Mesothelial cell of epicardium (in vitro differentiated cells): ENCODE measurements around the gene LNX2. TPM values are rescaled to one million over a fixed set of nuclear protein-coding genes. Genes with fewer than 3 reads are reported as not detected.
"Not testable (repeated sequence)": the region's sequence is repeated elsewhere in the genome, so short reads cannot be mapped to it uniquely, and the experiment has no call there.

Source experiments
- DNase-seq, 2 experiments: peaks; one replicate each; pipeline ENCODE4 v3.0.0; 2021; ENCODE audit warnings: low spot score in 2 of 2; ENCODE audit not compliant: unreplicated experiment in 2 of 2
- H3K27ac Mint-ChIP-seq: 2 replicates; pipeline ENCODE4 v1.8.0; 2021; ENCODE audit warnings: mixed read lengths
- H3K27me3 Mint-ChIP-seq: 2 replicates; pipeline ENCODE4 v1.8.0; 2021; ENCODE audit warnings: low read depth, mixed read lengths
- H3K36me3 Mint-ChIP-seq: 2 replicates; pipeline ENCODE4 v1.8.0; 2021; ENCODE audit warnings: mixed read lengths
- H3K4me1 Mint-ChIP-seq: 2 replicates; pipeline ENCODE4 v1.8.0; 2021; ENCODE audit warnings: mixed read lengths
- H3K4me3 Mint-ChIP-seq: 2 replicates; pipeline ENCODE4 v1.8.0; 2021; ENCODE audit warnings: mild to moderate bottlenecking, moderate library complexity, mixed read lengths
- H3K9me3 Mint-ChIP-seq: 2 replicates; pipeline ENCODE4 v1.8.0; 2021; ENCODE audit warnings: mixed read lengths
- CTCF ChIP-seq: fragments of 200-600 bp; sonication (generic); IDR thresholded peaks from one replicate; pipeline ENCODE4 v1.5.0; 2021; ENCODE audit warnings: antibody characterized with exemption; ENCODE audit not compliant: unreplicated experiment
- total RNA-seq: library from RNA; stranded (reverse); gene quantifications from 3 replicates; pipeline ENCODE4 v1.2.1, GENCODE V29; 2021

LNX2 gene
- total RNA-seq, 1 donor from 2014 or later: 13.6 TPM

GRCh38 chr13:27632214-27632613 is 11.9 kb upstream of the LNX2 start:
- Mint-ChIP-seq H3K27ac (no peak overlapping the region), H3K36me3 (peaks cover 27% of the 10 kb centered on the region), H3K4me1 (peaks cover 12% of the 10 kb centered on the region), H3K27me3 (no peaks in the 10 kb centered on the region), H3K9me3 (no peaks in the 10 kb centered on the region), H3K4me3 (no peak overlapping the region)
- DNase-seq: no peak
- no peak for TF ChIP-seq CTCF

DNA sequence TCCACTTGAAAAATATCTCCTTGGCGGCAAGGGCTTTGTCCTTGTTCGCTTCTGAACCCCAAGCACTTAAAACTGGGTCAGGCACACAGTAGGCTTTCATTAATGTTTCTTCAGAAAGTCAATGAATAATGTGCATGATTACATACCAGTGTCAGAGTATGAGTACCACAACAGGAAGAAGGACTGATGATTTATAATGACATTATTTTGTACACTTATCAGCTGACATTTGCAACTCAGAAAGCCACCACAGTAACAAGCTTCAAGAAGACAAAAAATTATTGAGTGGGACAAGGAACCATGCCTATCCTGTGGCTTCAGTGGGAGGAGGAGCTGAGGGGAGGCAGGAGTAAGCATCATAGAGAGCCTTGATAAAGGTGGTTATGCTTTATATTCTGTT is 11.3 kb upstream of the LNX2 start:
- peaks cover 8% of the 10 kb centered on the region for H3K4me1 Mint-ChIP-seq
- DNase-seq: no peak
- no peaks in the 10 kb centered on the region for H3K9me3 Mint-ChIP-seq
- H3K27me3 Mint-ChIP-seq: no peaks in the 10 kb centered on the region
- peaks cover 27% of the 10 kb centered on the region for H3K36me3 Mint-ChIP-seq
- no peak overlapping the region for H3K4me3 Mint-ChIP-seq
- H3K27ac Mint-ChIP-seq: no peak overlapping the region
- no peak for TF ChIP-seq CTCF

DNA sequence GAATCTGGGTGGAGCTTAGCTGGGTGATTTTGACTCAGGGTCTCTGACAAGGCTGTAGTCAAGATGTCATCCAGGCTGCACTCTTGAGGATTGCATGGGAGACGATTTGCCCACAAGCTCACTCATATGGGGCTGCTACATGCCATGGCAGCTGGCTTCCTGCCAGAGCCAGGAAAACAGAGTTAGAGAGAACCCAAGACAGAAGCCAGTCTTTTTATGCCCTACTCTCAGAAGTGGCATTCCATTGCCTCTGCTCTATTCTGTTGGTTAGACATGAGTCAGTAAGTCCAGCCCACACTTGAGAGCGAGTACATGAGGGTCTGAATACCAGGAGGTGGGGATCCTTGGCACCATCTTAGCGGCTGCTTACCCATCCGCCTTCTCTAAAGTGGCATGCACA is 10.8 kb upstream of the LNX2 start:
- DNase-seq: no peak
- Mint-ChIP-seq H3K27ac (no peak overlapping the region), H3K9me3 (no peaks in the 10 kb centered on the region), H3K4me3 (no peak overlapping the region), H3K4me1 (peaks cover 5% of the 10 kb centered on the region), H3K36me3 (peaks cover 27% of the 10 kb centered on the region), H3K27me3 (no peaks in the 10 kb centered on the region)
- no peak for TF ChIP-seq CTCF

GRCh38 chr13:27628766-27629165 is 8.4 kb upstream of the LNX2 start:
- H3K36me3 Mint-ChIP-seq: peaks cover 34% of the 10 kb centered on the region
- not testable (repeated sequence) for H3K27ac Mint-ChIP-seq, DNase-seq, H3K4me1 Mint-ChIP-seq, H3K27me3 Mint-ChIP-seq, H3K9me3 Mint-ChIP-seq, H3K4me3 Mint-ChIP-seq

- no peak for DNase-seq
- Mint-ChIP-seq H3K9me3 (no peaks in the 10 kb centered on the region), H3K27ac (no peak overlapping the region), H3K4me3 (no peak overlapping the region), H3K27me3 (no peaks in the 10 kb centered on the region), H3K4me1 (peaks cover 12% of the 10 kb centered on the region), H3K36me3 (peaks cover 38% of the 10 kb centered on the region)
- no peak for TF ChIP-seq CTCF
These were observed 7.8 kb upstream of the LNX2 start for GRCh38 chr13:27628081-27628480.

DNA sequence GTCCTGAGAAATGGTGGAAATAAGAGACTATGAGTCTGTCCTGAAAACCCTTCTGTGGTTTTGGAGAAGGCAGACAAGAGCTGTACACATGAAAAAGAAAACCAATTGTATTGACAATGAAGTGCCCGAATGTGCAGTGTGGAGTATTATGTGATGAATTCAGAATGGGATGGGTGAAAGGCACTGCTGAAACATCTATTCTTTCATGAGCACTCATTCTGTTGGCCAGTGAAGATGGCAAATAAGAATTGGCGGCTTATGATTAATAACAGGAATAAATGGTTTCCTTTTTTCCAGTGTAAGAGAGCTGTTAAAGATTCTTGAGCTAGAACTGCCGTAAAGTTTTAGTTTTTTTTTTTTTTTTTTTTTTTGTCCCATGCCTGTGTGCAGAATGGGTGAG is 7.1 kb upstream of the LNX2 start:
- H3K4me1 Mint-ChIP-seq: peaks cover 19% of the 10 kb centered on the region
- no peak overlapping the region for H3K4me3 Mint-ChIP-seq
- no peaks in the 10 kb centered on the region for H3K27me3 Mint-ChIP-seq
- peaks cover 35% of the 10 kb centered on the region for H3K36me3 Mint-ChIP-seq
- DNase-seq: no peak
- TF ChIP-seq CTCF: no peak
- H3K27ac Mint-ChIP-seq: no peak overlapping the region
- no peaks in the 10 kb centered on the region for H3K9me3 Mint-ChIP-seq
